ENCODE data around the gene SLC10A3.

The SLC10A3 gene

GRCh38 chrX:154458116-154458953 lies 32.1 kb downstream of the SLC10A3 start, which contains the start of gene PLXNA3 (continued):
- TF ChIP-seq HIC1 (tag by site-specific recombination; IDR thresholded peaks at IDR 0.05): peak; percentile 74
- TF ChIP-seq ZNF561 (tag by site-specific recombination; IDR thresholded peaks at IDR 0.05; ENCODE audit: borderline replicate concordance): no peak
- TF ChIP-seq ZNF239 (tag by site-specific recombination; IDR thresholded peaks at IDR 0.05): no peak
- TF ChIP-seq ZNF623 (tag by site-specific recombination; IDR thresholded peaks at IDR 0.05): no peak
- TF ChIP-seq SCRT1 (tag by site-specific recombination; IDR thresholded peaks at IDR 0.05; ENCODE audit: borderline replicate concordance): peak; percentile 80; the same call in 1 of the 2 replicates

- Histone ChIP-seq H3K36me3 (ENCODE audit: control insufficient read depth in 2 of 2, insufficient read depth in 1 of 2, low read length in 2 of 2) (peaks cover 0 to 33% of the 10 kb centered on the region in 2 experiments; a peak in 2 of 3 replicates), H3K9me3 (ENCODE audit: control insufficient read depth, insufficient read depth, low read depth, low read length) (no peaks in the 10 kb centered on the region), H3K27ac (ENCODE audit: extremely low read depth, low read depth, low read length) (peak overlapping the region; percentile 75), H3K4me3 (ENCODE audit: low read depth, low read length) (peak overlapping the region; percentile 41), H3K4me1 (ENCODE audit: control insufficient read depth, insufficient read depth, low read length) (no peaks in the 10 kb centered on the region)
- ChIA-PET CTCF (no interaction called here), POLR2A (interaction anchor here (1.0 to 2.8 kb wide), 7 partner anchors 12 to 87 kb away, joined by 4 to 15 read pairs (median 4); partner anchors contain the start of genes LAGE3 and UBL4A)
- TF ChIP-seq ZFP37 (tag by site-specific recombination; IDR thresholded peaks at IDR 0.05) (no peak), KLF8 (tag by site-specific recombination; IDR thresholded peaks at IDR 0.05) (peak; percentile 71), ZNF521 (tag by site-specific recombination; IDR thresholded peaks at IDR 0.05) (no peak), TSHZ1 (tag by site-specific recombination; IDR thresholded peaks at IDR 0.05; ENCODE audit: borderline replicate concordance) (no peak), ZNF843 (tag by site-specific recombination; IDR thresholded peaks at IDR 0.05) (no peak), ZBTB48 (tag by site-specific recombination; IDR thresholded peaks at IDR 0.05) (no peak), MZF1 (tag by site-specific recombination; IDR thresholded peaks at IDR 0.05; ENCODE audit: borderline replicate concordance) (no peak), ZBTB8A (tag by site-specific recombination; IDR thresholded peaks at IDR 0.05) (no peak), ZXDB (tag by site-specific recombination; IDR thresholded peaks at IDR 0.05) (no peak), GLIS2 (tag by site-specific recombination; IDR thresholded peaks at IDR 0.05) (peak; percentile 58; the same call in 1 of the 2 replicates), ZNF639 (tag by site-specific recombination; IDR thresholded peaks at IDR 0.05) (no peak), ZBTB49 (tag by site-specific recombination; IDR thresholded peaks at IDR 0.05; ENCODE audit: low read depth) (no peak), ZNF837 (tag by site-specific recombination; IDR thresholded peaks at IDR 0.05) (no peak), KLF7 (tag by site-specific recombination; IDR thresholded peaks at IDR 0.05; ENCODE audit: borderline replicate concordance) (peak; percentile 34; the same call in 1 of the 2 replicates), PRDM10 (tag by site-specific recombination; IDR thresholded peaks at IDR 0.05) (no peak), ZNF416 (tag by site-specific recombination; IDR thresholded peaks at IDR 0.05) (no peak)
These were observed 32.8 kb downstream of the SLC10A3 start for GRCh38 chrX:154457491-154458115.

All from HEK293 (cell line).